Activated CD8-positive, alpha-beta T cell treated with anti-CD3 and anti-CD28 coated beads, Interleukin-2, amount 10 ng/mL, durations not matched to agents 7 days and 5 days (primary cell): Measurements from ENCODE around the gene DIDO1. TPM values are rescaled to one million over a fixed set of nuclear protein-coding genes. Genes with fewer than 3 reads are reported as not detected.
"Not testable (repeated sequence)": the region's sequence is repeated elsewhere in the genome, so short reads cannot be mapped to it uniquely, and the experiment has no call there.

Experiments used
- ATAC-seq: fragments of 150-1000 bp; cut with Tn5 transposase; one replicate; pipeline ENCODE4 v1.10.0; 2021; ENCODE audit warnings: moderate library complexity
- CTCF ChIA-PET: fragments of 350-600 bp; sonication (Branson Sonifier 250); formaldehyde crosslinking; loops from one replicate; lab custom pipeline; 2021; ENCODE audit warnings: antibody characterized with exemption; lab: Charles Lee
- POLR2A ChIA-PET: fragments of 350-600 bp; sonication (Branson Sonifier 250); formaldehyde crosslinking; loops from one replicate; lab custom pipeline; 2021; ENCODE audit warnings: antibody characterized with exemption; lab: Charles Lee
- DNase-seq: peaks from one replicate; pipeline ENCODE4 v3.0.0-alpha.2; 2020
- H3K27ac Mint-ChIP-seq: one replicate; pipeline ENCODE4 v1.8.0; 2021; ENCODE audit warnings: mild to moderate bottlenecking, mixed read lengths
- H3K27me3 Mint-ChIP-seq: one replicate; pipeline ENCODE4 v1.8.0; 2021; ENCODE audit warnings: low read depth, mixed read lengths
- H3K36me3 Mint-ChIP-seq: one replicate; pipeline ENCODE4 v1.8.0; 2021; ENCODE audit warnings: low read depth, mixed read lengths
- H3K4me1 Mint-ChIP-seq: one replicate; pipeline ENCODE4 v1.8.0; 2021; ENCODE audit warnings: low read depth, mixed read lengths
- H3K4me3 Mint-ChIP-seq: one replicate; pipeline ENCODE4 v1.8.0; 2021; ENCODE audit warnings: mild to moderate bottlenecking, mixed read lengths
- H3K9me3 Mint-ChIP-seq: one replicate; pipeline ENCODE4 v1.8.0; 2022; ENCODE audit warnings: mixed read lengths; ENCODE audit not compliant: insufficient read depth
- total RNA-seq, 2 experiments: library from RNA; stranded (reverse); gene quantifications; one replicate each; pipeline ENCODE4 v1.2.3, GENCODE V29; 2021

DIDO1 gene
- total RNA-seq, 2 experiments from 2014 or later = 69.6 to 74.0 TPM

GRCh38 chr20:62856931-62857619, 69.2 kb downstream of the DIDO1 start:
- no peaks in the 10 kb centered on the region for H3K9me3 Mint-ChIP-seq

DNA sequence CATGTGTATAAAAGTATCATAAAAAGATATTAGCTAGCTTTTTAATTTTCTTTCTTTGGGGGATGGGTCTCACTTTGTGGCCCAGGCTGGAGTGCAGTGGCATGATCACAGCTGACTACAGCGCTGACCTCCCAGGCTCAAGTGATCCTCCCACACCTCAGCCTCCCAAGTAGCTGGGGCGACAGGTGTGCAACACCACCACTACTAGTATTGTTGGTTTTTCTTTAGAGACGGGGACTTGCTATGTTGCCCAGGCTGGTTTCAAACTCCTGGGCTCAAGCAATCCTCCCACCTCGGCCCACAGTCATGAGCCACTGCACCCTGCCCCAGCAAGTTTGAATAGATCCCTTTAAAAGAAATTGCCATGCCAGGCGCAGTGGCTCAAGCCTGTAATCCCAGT, 71.2 kb downstream of the DIDO1 start:
- ATAC-seq (no peak), DNase-seq (no peak)
- ChIA-PET CTCF (no interaction called here), POLR2A (no interaction called here)
- H3K4me1 Mint-ChIP-seq = peaks cover 11% of the 10 kb centered on the region
- peaks cover 2% of the 10 kb centered on the region for H3K27me3 Mint-ChIP-seq
- peaks cover 15% of the 10 kb centered on the region for H3K36me3 Mint-ChIP-seq
- H3K27ac Mint-ChIP-seq = no peak overlapping the region
- no peaks in the 10 kb centered on the region for H3K9me3 Mint-ChIP-seq
- no peak overlapping the region for H3K4me3 Mint-ChIP-seq

More at GRCh38 chr20:62856931-62857619, 69.2 kb downstream of the DIDO1 start:
- ChIA-PET CTCF (interaction anchor here (1.2 kb wide), 1 partner anchor 152 kb away, joined by 3 read pairs; no protein-coding TSS in a partner anchor), POLR2A (no interaction called here)
- DNase-seq (no peak), ATAC-seq (no peak)
- Mint-ChIP-seq H3K4me3 (no peak overlapping the region), H3K4me1 (peaks cover 19% of the 10 kb centered on the region), H3K36me3 (peaks cover 18% of the 10 kb centered on the region), H3K27me3 (peaks cover 3% of the 10 kb centered on the region), H3K27ac (no peak overlapping the region)

GRCh38 chr20:62854121-62854520, 72.2 kb downstream of the DIDO1 start:
- no peak overlapping the region for H3K4me3 Mint-ChIP-seq

GRCh38 chr20:62853304-62853703, 73.0 kb downstream of the DIDO1 start:
- H3K4me1 Mint-ChIP-seq, H3K9me3 Mint-ChIP-seq, ATAC-seq, H3K27ac Mint-ChIP-seq, H3K27me3 Mint-ChIP-seq, H3K4me3 Mint-ChIP-seq, DNase-seq, POLR2A ChIA-PET, CTCF ChIA-PET: not testable (repeated sequence)
- H3K36me3 Mint-ChIP-seq = peaks cover 14% of the 10 kb centered on the region

More at GRCh38 chr20:62854121-62854520, 72.2 kb downstream of the DIDO1 start:
- ATAC-seq = no peak
- ChIA-PET POLR2A (no interaction called here), CTCF (no interaction called here)
- DNase-seq = no peak
- Mint-ChIP-seq H3K27me3 (no peaks in the 10 kb centered on the region), H3K9me3 (no peaks in the 10 kb centered on the region), H3K36me3 (peaks cover 14% of the 10 kb centered on the region), H3K27ac (no peak overlapping the region), H3K4me1 (peaks cover 1% of the 10 kb centered on the region)

GRCh38 chr20:62852841-62853240, 73.5 kb downstream of the DIDO1 start:
- Mint-ChIP-seq H3K27me3 (no peaks in the 10 kb centered on the region), H3K4me1 (no peaks in the 10 kb centered on the region), H3K4me3 (no peak overlapping the region), H3K9me3 (no peaks in the 10 kb centered on the region), H3K27ac (no peak overlapping the region), H3K36me3 (peaks cover 15% of the 10 kb centered on the region)
- CTCF ChIA-PET = no interaction called here
- DNase-seq = no peak
- POLR2A ChIA-PET = no interaction called here
- no peak for ATAC-seq

- Mint-ChIP-seq H3K9me3 (no peaks in the 10 kb centered on the region), H3K36me3 (peaks cover 17% of the 10 kb centered on the region), H3K27me3 (no peaks in the 10 kb centered on the region), H3K4me3 (no peak overlapping the region), H3K27ac (peak overlapping the region; percentile 20), H3K4me1 (no peaks in the 10 kb centered on the region)
- DNase-seq (no peak), ATAC-seq (no peak)
- ChIA-PET CTCF (no interaction called here), POLR2A (no interaction called here)
Observed at GRCh38 chr20:62852196-62852595, 74.1 kb downstream of the DIDO1 start.

DNA sequence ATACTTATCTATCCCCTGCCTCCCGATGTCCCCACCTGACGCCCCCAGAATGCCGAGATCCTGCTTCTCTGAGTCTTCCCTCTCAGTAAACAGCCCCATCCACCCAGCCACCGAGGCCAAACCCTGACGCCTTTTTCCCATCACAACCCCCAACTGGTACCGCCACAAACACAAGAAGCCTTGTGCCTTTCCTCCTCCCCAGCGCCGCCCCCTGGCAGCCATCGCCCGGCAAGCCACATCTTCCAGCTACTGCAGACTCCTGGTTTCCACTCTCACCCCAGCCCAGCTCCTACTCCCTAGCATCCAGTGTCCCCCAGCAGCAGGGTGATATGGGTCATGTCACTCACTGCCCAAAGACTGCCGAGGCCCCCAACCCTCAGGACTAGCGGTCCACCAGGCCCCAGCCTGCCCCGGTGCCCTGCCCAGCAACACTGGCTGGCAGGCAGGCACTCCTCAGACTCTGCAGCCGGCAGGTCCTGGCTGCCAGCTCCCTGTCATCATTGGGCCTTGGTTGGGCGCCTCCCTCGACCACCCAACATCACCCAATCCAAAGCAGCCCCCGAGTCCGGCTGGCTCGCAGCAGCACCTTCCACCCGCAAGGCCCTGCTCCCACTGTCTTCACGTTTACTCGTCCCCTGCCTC, 75.9 kb downstream of the DIDO1 start:
- ATAC-seq (no peak), DNase-seq (no peak)
- Mint-ChIP-seq H3K27ac (no peak overlapping the region), H3K27me3 (no peaks in the 10 kb centered on the region), H3K4me1 (no peaks in the 10 kb centered on the region), H3K9me3 (no peaks in the 10 kb centered on the region), H3K4me3 (no peak overlapping the region), H3K36me3 (peaks cover 18% of the 10 kb centered on the region)
- CTCF ChIA-PET = no interaction called here
- POLR2A ChIA-PET = no interaction called here

DNA sequence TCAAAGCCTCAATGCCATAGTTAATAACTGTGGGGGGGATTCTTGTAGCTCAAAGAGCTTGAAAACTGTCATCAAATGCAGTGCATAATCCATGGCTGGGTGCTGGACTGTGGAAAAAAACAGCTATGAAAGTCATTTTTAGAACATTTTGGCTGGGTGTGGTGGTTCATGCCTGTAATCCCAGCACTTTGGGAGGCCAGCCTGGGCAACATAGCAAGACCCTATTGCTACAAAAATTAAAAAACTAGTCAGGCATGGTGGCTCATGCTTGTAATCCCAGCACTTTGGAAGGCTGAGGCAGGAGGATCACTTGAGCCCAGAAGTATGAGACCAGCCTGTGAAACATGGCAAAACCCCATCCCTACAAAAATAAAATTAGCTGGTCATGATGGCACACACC, 76.9 kb downstream of the DIDO1 start:
- no peaks in the 10 kb centered on the region for H3K27me3 Mint-ChIP-seq
- no peak overlapping the region for H3K27ac Mint-ChIP-seq
- no peak overlapping the region for H3K4me3 Mint-ChIP-seq
- ChIA-PET POLR2A (interaction anchor here (0.7 kb wide), 1 partner anchor 18 kb away, joined by 3 read pairs; no protein-coding TSS in a partner anchor), CTCF (interaction anchor here (0.8 kb wide), 1 partner anchor 27 kb away, joined by 3 read pairs; no protein-coding TSS in a partner anchor)
- H3K9me3 Mint-ChIP-seq = no peaks in the 10 kb centered on the region
- H3K36me3 Mint-ChIP-seq = peaks cover 19% of the 10 kb centered on the region
- ATAC-seq = no peak
- H3K4me1 Mint-ChIP-seq = no peaks in the 10 kb centered on the region
- DNase-seq = no peak

- not testable (repeated sequence) for H3K27me3 Mint-ChIP-seq, H3K27ac Mint-ChIP-seq, H3K9me3 Mint-ChIP-seq, H3K4me1 Mint-ChIP-seq, H3K4me3 Mint-ChIP-seq, DNase-seq, ATAC-seq
- POLR2A ChIA-PET = interaction anchor here (0.7 kb wide), 1 partner anchor 17 kb away, joined by 3 read pairs; no protein-coding TSS in a partner anchor
- CTCF ChIA-PET = interaction anchor here (0.8 kb wide), 1 partner anchor 26 kb away, joined by 3 read pairs; no protein-coding TSS in a partner anchor
- peaks cover 18% of the 10 kb centered on the region for H3K36me3 Mint-ChIP-seq
Observed at GRCh38 chr20:62848917-62849316, 77.4 kb downstream of the DIDO1 start.

DNA sequence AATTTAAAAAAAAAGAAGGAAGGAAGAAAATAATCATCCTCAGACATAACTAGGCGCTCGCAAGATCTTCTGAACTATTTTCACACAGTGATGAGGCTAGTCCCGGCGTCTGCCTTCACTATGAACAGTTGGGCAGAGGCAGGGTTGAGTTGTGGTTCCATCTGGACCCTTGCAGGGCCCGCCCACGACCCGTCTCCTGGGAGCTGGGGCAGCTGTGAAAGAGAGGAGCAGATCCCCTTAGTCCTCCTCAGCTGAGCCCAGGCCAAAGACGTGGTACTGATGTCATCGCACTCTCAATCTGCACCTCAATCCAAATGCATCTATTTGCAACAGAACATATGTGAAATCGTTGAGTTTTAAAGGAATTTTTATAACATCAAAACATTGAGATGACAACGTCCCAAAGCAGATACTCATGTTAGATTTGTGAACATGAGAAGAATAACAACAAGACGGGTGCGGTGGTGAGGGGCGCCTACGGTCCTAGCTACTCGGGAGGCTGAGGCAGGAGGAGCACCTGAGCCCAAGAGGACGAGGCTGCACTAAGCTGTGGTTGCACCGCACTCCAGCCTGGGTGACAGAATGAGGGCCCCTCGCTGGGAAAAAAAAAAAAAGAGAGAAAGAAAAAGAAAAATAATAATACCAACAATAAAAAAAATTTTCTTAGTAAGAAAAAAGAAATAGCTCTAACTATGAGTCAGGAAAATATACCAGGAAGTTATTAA, 80.0 kb downstream of the DIDO1 start:
- Mint-ChIP-seq H3K27ac (no peak overlapping the region), H3K4me1 (no peaks in the 10 kb centered on the region), H3K4me3 (no peak overlapping the region), H3K27me3 (no peaks in the 10 kb centered on the region), H3K36me3 (peaks cover 9% of the 10 kb centered on the region), H3K9me3 (no peaks in the 10 kb centered on the region)
- CTCF ChIA-PET = interaction anchor here (1.1 to 2.0 kb wide), 2 partner anchors 38 to 126 kb away, joined by 4 to 5 read pairs; no protein-coding TSS in a partner anchor
- ATAC-seq (no peak), DNase-seq (no peak)
- POLR2A ChIA-PET = interaction anchor here (0.5 to 0.6 kb wide), 2 partner anchors 75 to 212 kb away, joined by 4 read pairs; no protein-coding TSS in a partner anchor

- POLR2A ChIA-PET = interaction anchor here (0.5 kb wide), 1 partner anchor 76 kb away, joined by 4 read pairs; no protein-coding TSS in a partner anchor
- H3K27ac Mint-ChIP-seq = no peak overlapping the region
- CTCF ChIA-PET = interaction anchor here (2.0 kb wide), 1 partner anchor 37 kb away, joined by 5 read pairs; no protein-coding TSS in a partner anchor
- H3K9me3 Mint-ChIP-seq = no peaks in the 10 kb centered on the region
- no peak overlapping the region for H3K4me3 Mint-ChIP-seq
- H3K36me3 Mint-ChIP-seq = peaks cover 9% of the 10 kb centered on the region
- no peak for DNase-seq
- ATAC-seq = no peak
- no peaks in the 10 kb centered on the region for H3K4me1 Mint-ChIP-seq
- no peaks in the 10 kb centered on the region for H3K27me3 Mint-ChIP-seq
Observed at GRCh38 chr20:62845416-62846160, 80.7 kb downstream of the DIDO1 start.
